GM23338 (cell line): ENCODE results near the gene ETV3. TPM values are rescaled to one million over a fixed set of nuclear protein-coding genes. Genes with fewer than 3 reads are reported as not detected.

Experiments used
- ATAC-seq: fragments of 200-7000 bp; cut with Tn5 transposase; 3 replicates; pipeline ENCODE4 v1.9.1; 2020
- DNase-seq: peaks from one replicate; pipeline ENCODE4 v3.0.0-alpha.2; 2015; ENCODE audit warnings: low spot score
- H2AFZ ChIP-seq: fragments of 200-600 bp; sonication (generic); 2 replicates; pipeline ENCODE4 v1.8.0; 2016; ENCODE audit warnings: antibody characterized with exemption, mild to moderate bottlenecking, moderate library complexity
- H3F3A ChIP-seq: fragments of 200-600 bp; sonication (generic); replicated peaks from 2 replicates; pipeline ENCODE4 v1.8.0; 2017; ENCODE audit warnings: antibody characterized with exemption, mixed run types, low read depth
- H3K27ac ChIP-seq: fragments of 200-600 bp; sonication (generic); 2 replicates; pipeline ENCODE4 v1.6.1; 2016; ENCODE audit warnings: low read depth
- H3K27me3 ChIP-seq: fragments of 200-600 bp; sonication (generic); 2 replicates; pipeline ENCODE4 v1.8.0; 2016; ENCODE audit warnings: mild to moderate bottlenecking, mixed run types, moderate library complexity; ENCODE audit not compliant: insufficient read depth
- H3K36me3 ChIP-seq: fragments of 200-600 bp; sonication (generic); 2 replicates; pipeline ENCODE4 v1.8.0; 2016; ENCODE audit warnings: mild to moderate bottlenecking; ENCODE audit not compliant: insufficient read depth
- H3K4me1 ChIP-seq: fragments of 200-600 bp; sonication (generic); 2 replicates; pipeline ENCODE4 v1.8.0; 2016; ENCODE audit warnings: mild to moderate bottlenecking, moderate library complexity; ENCODE audit not compliant: insufficient read depth
- H3K4me2 ChIP-seq: fragments of 200-600 bp; sonication (generic); 2 replicates; pipeline ENCODE4 v1.7.1; 2017; ENCODE audit warnings: mixed run types
- H3K4me3 ChIP-seq: fragments of 200-600 bp; sonication (generic); 2 replicates; pipeline ENCODE4 v1.6.1; 2016; ENCODE audit warnings: mixed run types
- H3K79me2 ChIP-seq: fragments of 200-600 bp; sonication (generic); replicated peaks from 2 replicates; pipeline ENCODE4 v1.8.0; 2017; ENCODE audit warnings: mild to moderate bottlenecking; ENCODE audit not compliant: insufficient read depth
- H3K9me2 ChIP-seq: fragments of 200-600 bp; sonication (generic); 2 replicates; pipeline ENCODE4 v1.8.0; 2017; ENCODE audit not compliant: insufficient read depth
- H4K20me1 ChIP-seq: fragments of 200-600 bp; sonication (generic); replicated peaks from 2 replicates; pipeline ENCODE4 v1.8.0; 2017; ENCODE audit warnings: mild to moderate bottlenecking; ENCODE audit not compliant: insufficient read depth
- H3K27ac Mint-ChIP-seq: 2 replicates; pipeline ENCODE4 v1.8.0; 2020; ENCODE audit warnings: inconsistent platforms, mild to moderate bottlenecking, moderate library complexity, mixed read lengths
- H3K27me3 Mint-ChIP-seq: 3 replicates; pipeline ENCODE4 v1.8.0; 2022; ENCODE audit warnings: low read depth, mild to moderate bottlenecking, moderate library complexity, mixed read lengths, inconsistent platforms; ENCODE audit not compliant: insufficient read depth, poor library complexity
- H3K36me3 Mint-ChIP-seq: 3 replicates; pipeline ENCODE4 v1.8.0; 2021; ENCODE audit warnings: low read depth, mild to moderate bottlenecking, inconsistent platforms, moderate library complexity, mixed read lengths
- H3K4me1 Mint-ChIP-seq: 3 replicates; pipeline ENCODE4 v1.8.0; 2020; ENCODE audit warnings: mild to moderate bottlenecking, inconsistent platforms, mixed read lengths
- H3K4me3 Mint-ChIP-seq: 3 replicates; pipeline ENCODE4 v1.8.0; 2021; ENCODE audit warnings: moderate library complexity, mild to moderate bottlenecking, inconsistent platforms, mixed read lengths
- H3K9me3 Mint-ChIP-seq: 3 replicates; pipeline ENCODE4 v1.8.0; 2020; ENCODE audit warnings: moderate library complexity, mild to moderate bottlenecking, inconsistent platforms, mixed read lengths
- EZH2phosphoT487 ChIP-seq: fragments of 200-600 bp; sonication (generic); IDR thresholded peaks from one replicate; pipeline ENCODE4 v1.8.1; 2018; ENCODE audit warnings: antibody characterized with exemption; ENCODE audit not compliant: unreplicated experiment
- NANOG ChIP-seq: IDR thresholded peaks from 2 replicates; pipeline ENCODE4 v1.6.1; 2016; ENCODE audit warnings: antibody characterized with exemption, borderline replicate concordance
- POLR2AphosphoS5 ChIP-seq: IDR thresholded peaks from 2 replicates; pipeline ENCODE4 v1.6.1; 2016; ENCODE audit warnings: antibody characterized with exemption, low read depth
- STAT1 ChIP-seq: IDR thresholded peaks from one replicate; pipeline ENCODE4 v1.6.1; 2016; ENCODE audit warnings: antibody characterized with exemption; ENCODE audit not compliant: unreplicated experiment
- ZNF114 ChIP-seq: fragments of 250-450 bp; sonication (Bioruptor Pico); IDR thresholded peaks from 2 replicates; pipeline ENCODE4 v1.5.0; 2020; ENCODE audit warnings: mild to moderate bottlenecking, moderate library complexity
- polyA plus RNA-seq: library from polyadenylated mRNA; unstranded; fragments of >200 nt; fragmentation: Nextera tagmentation; extraction: Ambion mirVana; gene quantifications from 2 replicates; pipeline ENCODE4 v1.2.1, GENCODE V29; 2016
- total RNA-seq: library from RNA; depleted of rRNA; stranded (reverse); fragments of >200 nt; shearing (Covaris generic); gene quantifications from 2 replicates; pipeline ENCODE4 v1.2.3, GENCODE V29; 2014
- TF ChIP-seq, protein P1 (sequence below): fragments of 250-450 bp; sonication (Bioruptor Pico); IDR thresholded peaks from 2 replicates; pipeline ENCODE4 v1.5.0; 2020; ENCODE audit warnings: mild to moderate bottlenecking, moderate library complexity
- TF ChIP-seq, protein P2 (sequence below): IDR thresholded peaks from 2 replicates; pipeline ENCODE4 v1.6.1; 2016; ENCODE audit warnings: antibody characterized with exemption

Gene ETV3
- total and polyA plus RNA-seq, 2 experiments from 2014 or later, result 8.1 to 19.6 TPM

GRCh38 chr1:157154940-157155514 is 16.8 kb upstream of the ETV3 start (continued):
- TF ChIP-seq, protein P1, sequence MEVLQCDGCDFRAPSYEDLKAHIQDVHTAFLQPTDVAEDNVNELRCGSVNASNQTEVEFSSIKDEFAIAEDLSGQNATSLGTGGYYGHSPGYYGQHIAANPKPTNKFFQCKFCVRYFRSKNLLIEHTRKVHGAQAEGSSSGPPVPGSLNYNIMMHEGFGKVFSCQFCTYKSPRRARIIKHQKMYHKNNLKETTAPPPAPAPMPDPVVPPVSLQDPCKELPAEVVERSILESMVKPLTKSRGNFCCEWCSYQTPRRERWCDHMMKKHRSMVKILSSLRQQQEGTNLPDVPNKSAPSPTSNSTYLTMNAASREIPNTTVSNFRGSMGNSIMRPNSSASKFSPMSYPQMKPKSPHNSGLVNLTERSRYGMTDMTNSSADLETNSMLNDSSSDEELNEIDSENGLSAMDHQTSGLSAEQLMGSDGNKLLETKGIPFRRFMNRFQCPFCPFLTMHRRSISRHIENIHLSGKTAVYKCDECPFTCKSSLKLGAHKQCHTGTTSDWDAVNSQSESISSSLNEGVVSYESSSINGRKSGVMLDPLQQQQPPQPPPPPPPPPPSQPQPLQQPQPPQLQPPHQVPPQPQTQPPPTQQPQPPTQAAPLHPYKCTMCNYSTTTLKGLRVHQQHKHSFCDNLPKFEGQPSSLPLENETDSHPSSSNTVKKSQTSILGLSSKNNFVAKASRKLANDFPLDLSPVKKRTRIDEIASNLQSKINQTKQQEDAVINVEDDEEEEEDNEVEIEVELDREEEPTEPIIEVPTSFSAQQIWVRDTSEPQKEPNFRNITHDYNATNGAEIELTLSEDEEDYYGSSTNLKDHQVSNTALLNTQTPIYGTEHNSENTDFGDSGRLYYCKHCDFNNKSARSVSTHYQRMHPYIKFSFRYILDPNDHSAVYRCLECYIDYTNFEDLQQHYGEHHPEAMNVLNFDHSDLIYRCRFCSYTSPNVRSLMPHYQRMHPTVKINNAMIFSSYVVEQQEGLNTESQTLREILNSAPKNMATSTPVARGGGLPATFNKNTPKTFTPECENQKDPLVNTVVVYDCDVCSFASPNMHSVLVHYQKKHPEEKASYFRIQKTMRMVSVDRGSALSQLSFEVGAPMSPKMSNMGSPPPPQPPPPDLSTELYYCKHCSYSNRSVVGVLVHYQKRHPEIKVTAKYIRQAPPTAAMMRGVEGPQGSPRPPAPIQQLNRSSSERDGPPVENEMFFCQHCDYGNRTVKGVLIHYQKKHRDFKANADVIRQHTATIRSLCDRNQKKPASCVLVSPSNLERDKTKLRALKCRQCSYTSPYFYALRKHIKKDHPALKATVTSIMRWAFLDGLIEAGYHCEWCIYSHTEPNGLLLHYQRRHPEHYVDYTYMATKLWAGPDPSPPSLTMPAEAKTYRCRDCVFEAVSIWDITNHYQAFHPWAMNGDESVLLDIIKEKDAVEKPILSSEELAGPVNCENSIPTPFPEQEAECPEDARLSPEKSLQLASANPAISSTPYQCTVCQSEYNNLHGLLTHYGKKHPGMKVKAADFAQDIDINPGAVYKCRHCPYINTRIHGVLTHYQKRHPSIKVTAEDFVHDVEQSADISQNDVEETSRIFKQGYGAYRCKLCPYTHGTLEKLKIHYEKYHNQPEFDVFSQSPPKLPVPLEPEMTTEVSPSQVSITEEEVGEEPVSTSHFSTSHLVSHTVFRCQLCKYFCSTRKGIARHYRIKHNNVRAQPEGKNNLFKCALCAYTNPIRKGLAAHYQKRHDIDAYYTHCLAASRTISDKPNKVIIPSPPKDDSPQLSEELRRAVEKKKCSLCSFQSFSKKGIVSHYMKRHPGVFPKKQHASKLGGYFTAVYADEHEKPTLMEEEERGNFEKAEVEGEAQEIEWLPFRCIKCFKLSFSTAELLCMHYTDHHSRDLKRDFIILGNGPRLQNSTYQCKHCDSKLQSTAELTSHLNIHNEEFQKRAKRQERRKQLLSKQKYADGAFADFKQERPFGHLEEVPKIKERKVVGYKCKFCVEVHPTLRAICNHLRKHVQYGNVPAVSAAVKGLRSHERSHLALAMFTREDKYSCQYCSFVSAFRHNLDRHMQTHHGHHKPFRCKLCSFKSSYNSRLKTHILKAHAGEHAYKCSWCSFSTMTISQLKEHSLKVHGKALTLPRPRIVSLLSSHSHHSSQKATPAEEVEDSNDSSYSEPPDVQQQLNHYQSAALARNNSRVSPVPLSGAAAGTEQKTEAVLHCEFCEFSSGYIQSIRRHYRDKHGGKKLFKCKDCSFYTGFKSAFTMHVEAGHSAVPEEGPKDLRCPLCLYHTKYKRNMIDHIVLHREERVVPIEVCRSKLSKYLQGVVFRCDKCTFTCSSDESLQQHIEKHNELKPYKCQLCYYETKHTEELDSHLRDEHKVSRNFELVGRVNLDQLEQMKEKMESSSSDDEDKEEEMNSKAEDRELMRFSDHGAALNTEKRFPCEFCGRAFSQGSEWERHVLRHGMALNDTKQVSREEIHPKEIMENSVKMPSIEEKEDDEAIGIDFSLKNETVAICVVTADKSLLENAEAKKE (CRISPR knock-in tag), result no peak
- TF ChIP-seq, protein P2, sequence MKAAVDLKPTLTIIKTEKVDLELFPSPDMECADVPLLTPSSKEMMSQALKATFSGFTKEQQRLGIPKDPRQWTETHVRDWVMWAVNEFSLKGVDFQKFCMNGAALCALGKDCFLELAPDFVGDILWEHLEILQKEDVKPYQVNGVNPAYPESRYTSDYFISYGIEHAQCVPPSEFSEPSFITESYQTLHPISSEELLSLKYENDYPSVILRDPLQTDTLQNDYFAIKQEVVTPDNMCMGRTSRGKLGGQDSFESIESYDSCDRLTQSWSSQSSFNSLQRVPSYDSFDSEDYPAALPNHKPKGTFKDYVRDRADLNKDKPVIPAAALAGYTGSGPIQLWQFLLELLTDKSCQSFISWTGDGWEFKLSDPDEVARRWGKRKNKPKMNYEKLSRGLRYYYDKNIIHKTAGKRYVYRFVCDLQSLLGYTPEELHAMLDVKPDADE, result no peak
- no peak for TF ChIP-seq ZNF114
- TF ChIP-seq POLR2AphosphoS5, result no peak

GRCh38 chr1:157154291-157154690 is 16.1 kb upstream of the ETV3 start:
- H3K4me1 Mint-ChIP-seq, result peaks cover 46% of the 10 kb centered on the region
- no peak overlapping the region for H3K4me3 Mint-ChIP-seq
- H3K27ac ChIP-seq, result no peak overlapping the region
- no peak overlapping the region for H3K27ac Mint-ChIP-seq
- H3K9me3 Mint-ChIP-seq, result no peaks in the 10 kb centered on the region
- no peak overlapping the region for H3K4me2 ChIP-seq
- no peaks in the 10 kb centered on the region for H3K27me3 ChIP-seq
- H2AFZ ChIP-seq, result no peak overlapping the region
- DNase-seq (no peak), ATAC-seq (no peak)
- no peaks in the 10 kb centered on the region for H3K36me3 ChIP-seq
- no peaks in the 10 kb centered on the region; the same call in 1 of the 2 replicates for H3K9me2 ChIP-seq
- peaks cover 15% of the 10 kb centered on the region for H3K27me3 Mint-ChIP-seq
- H3K4me3 ChIP-seq, result no peak overlapping the region
- no peaks in the 10 kb centered on the region for H3F3A ChIP-seq
- H3K4me1 ChIP-seq, result peaks cover 10% of the 10 kb centered on the region; the same call in 1 of the 2 replicates
- no peak for TF ChIP-seq EZH2phosphoT487
- no peak for TF ChIP-seq NANOG
- TF ChIP-seq, protein P2, result no peak
- TF ChIP-seq, protein P1 (CRISPR knock-in tag), result no peak
- TF ChIP-seq STAT1, result no peak
- no peak for TF ChIP-seq POLR2AphosphoS5
- no peaks in the 10 kb centered on the region for H3K36me3 Mint-ChIP-seq
- no peaks in the 10 kb centered on the region for H4K20me1 ChIP-seq
- H3K79me2 ChIP-seq, result no peaks in the 10 kb centered on the region
